ENCODE results near the gene GAS7.

Gene GAS7

DNA sequence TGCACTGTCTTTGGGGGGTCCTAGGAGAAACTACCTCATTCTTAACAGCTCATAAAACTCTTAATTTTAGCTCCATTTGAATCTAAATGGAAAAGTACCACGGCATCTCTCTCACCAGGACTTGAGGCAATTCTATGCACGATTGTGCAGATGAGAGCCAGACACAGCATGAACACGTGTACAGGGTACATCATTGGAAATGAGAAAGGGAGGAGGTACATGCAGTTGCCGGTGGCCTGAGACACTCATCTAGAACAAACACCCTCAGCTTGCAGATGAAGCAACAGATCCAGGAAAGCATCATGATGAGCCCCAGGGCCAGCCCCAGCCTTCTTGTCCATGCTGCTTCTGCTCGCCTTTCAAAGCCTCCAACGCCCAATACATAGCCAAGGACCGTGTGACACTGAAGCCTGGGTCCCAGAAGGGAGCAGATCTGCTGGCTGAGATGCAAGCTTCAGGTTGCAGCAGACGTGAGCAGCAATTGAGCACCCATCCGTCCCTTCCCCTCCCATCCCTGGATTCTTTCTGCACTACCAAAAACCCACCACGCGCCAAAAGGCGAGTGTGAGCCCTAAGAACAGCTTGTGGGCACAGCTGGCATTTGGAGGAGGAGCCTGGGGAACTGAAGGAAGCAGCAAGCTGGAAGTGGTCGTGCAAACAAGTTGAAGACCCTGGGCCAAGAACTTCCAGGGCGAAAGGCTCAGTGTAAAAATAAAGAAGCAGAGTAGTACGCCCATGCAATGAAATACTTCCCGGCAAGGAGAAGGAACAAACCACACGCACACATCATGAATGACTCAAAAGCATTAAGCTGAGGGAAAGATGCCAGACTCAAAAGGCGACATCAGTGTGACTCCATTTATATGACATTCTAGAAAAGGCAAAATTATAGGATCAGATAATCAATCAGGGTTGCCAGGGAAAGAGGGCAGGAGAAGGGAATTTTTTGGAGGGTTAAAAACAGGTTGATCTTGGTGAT lies 286.0 kb downstream of the GAS7 start:
- no peak for DNase-seq (ENCODE audit: low read depth, low spot score)
- TF ChIP-seq, protein P1, sequence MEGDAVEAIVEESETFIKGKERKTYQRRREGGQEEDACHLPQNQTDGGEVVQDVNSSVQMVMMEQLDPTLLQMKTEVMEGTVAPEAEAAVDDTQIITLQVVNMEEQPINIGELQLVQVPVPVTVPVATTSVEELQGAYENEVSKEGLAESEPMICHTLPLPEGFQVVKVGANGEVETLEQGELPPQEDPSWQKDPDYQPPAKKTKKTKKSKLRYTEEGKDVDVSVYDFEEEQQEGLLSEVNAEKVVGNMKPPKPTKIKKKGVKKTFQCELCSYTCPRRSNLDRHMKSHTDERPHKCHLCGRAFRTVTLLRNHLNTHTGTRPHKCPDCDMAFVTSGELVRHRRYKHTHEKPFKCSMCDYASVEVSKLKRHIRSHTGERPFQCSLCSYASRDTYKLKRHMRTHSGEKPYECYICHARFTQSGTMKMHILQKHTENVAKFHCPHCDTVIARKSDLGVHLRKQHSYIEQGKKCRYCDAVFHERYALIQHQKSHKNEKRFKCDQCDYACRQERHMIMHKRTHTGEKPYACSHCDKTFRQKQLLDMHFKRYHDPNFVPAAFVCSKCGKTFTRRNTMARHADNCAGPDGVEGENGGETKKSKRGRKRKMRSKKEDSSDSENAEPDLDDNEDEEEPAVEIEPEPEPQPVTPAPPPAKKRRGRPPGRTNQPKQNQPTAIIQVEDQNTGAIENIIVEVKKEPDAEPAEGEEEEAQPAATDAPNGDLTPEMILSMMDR (IDR thresholded peaks at IDR 0.05; ENCODE audit: insufficient read depth, low read length, missing control alignments): no peak
- CTCF ChIA-PET: interaction anchor here (1.0 kb wide), 1 partner anchor 12 kb away, joined by 3 read pairs; no protein-coding TSS in a partner anchor
- H3K4me3 ChIP-seq (ENCODE audit: low read depth, low read length): no peak overlapping the region
- POLR2A ChIA-PET: interaction anchor here (0.6 kb wide), 1 partner anchor 762 kb away, joined by 3 read pairs; no protein-coding TSS in a partner anchor

DNA sequence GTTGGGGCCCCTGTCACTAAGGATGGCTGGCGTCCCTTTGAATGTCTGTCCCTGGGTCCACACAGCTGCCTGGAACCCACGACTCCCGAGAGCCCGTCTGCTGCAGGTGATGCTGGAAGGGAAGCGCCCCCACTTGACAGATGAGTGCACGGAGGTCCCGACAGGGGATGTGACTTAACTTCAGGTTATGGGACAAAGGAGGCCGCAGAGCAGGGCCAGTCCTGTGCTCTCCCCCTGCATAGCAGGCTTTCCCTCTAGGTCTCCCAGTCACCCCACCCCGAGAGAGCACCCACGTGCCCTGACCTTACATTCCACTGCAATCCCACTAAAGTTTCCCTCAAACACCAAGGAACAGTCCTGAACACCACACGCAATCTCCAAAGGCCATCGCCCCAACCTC lies 287.3 kb downstream of the GAS7 start:
- no peak overlapping the region for H3K4me3 ChIP-seq (ENCODE audit: low read depth, low read length)
- CTCF ChIA-PET: no interaction called here
- TF ChIP-seq, protein P1 (IDR thresholded peaks at IDR 0.05; ENCODE audit: insufficient read depth, low read length, missing control alignments): no peak
- DNase-seq (ENCODE audit: low read depth, low spot score): no peak
- POLR2A ChIA-PET: no interaction called here

DNA sequence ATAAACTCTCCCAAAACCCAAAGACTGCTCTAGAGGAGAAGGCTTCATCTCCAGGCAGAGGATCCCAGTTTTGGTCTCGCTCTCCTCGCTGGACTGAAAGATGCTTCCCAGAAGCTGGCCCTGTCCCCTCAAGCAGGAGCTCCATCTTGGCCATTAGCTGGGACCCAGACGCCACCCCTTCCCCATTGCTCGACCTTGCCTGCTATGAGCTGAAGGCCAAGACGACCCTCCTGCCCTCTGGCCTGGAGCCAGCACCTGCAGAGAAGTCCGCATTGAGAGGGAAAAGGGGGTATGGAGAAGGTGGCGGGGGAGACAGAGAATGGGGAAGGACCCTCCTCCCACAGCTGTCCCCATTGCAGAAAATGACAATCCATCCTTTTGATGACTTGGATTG lies 289.8 kb downstream of the GAS7 start:
- TF ChIP-seq, protein P1 (IDR thresholded peaks at IDR 0.05; ENCODE audit: insufficient read depth, low read length, missing control alignments): no peak
- no peak overlapping the region for H3K4me3 ChIP-seq (ENCODE audit: low read depth, low read length)
- CTCF ChIA-PET: interaction anchor here (0.7 to 1.2 kb wide), 2 partner anchors 10 to 16 kb away, joined by 3 to 4 read pairs; no protein-coding TSS in a partner anchor
- no peak for DNase-seq (ENCODE audit: low read depth, low spot score)
- POLR2A ChIA-PET: no interaction called here

DNA sequence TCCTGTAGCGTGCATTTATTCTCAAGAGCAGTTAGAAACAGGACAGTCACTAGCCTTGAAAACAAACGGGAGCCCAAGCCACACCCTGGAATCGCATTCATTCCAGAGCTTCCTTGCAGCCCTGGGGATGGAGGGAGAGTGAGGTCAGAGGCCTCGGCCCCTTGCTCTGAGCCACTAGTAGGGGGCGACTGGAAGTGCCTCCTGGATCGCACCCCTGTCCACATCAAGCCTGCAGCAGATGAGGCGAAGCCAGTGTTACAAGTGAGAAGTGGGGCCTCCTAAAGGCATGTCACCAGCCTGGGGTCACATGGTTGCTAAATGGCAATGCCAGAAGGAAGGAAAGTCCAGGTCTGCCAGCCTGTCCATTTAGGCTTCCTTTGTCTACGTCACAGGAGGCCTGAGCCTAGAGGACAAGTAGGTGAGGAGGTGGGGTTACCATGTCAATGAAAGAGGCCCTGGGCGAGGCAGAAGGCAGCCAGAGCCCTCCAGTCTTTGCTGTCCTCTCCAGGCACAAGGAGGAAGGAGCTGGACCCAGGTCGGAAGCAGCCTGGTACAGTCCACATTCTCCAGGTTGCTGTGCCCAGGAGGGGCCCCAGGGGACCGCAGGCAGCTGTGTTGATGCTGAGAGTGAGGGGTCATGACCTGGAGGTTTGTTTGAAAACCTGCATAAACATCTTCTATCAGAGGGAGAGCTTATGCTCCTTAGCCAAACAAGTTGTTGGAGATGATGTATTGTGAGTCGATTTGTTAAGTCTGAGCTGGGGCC lies 290.3 kb downstream of the GAS7 start:
- CTCF ChIA-PET: interaction anchor here (1.2 kb wide), 1 partner anchor 17 kb away, joined by 4 read pairs; no protein-coding TSS in a partner anchor
- no peak for DNase-seq (ENCODE audit: low read depth, low spot score)
- H3K4me3 ChIP-seq (ENCODE audit: low read depth, low read length): no peak overlapping the region
- TF ChIP-seq, protein P1 (IDR thresholded peaks at IDR 0.05; ENCODE audit: insufficient read depth, low read length, missing control alignments): no peak
- POLR2A ChIA-PET: no interaction called here

DNA sequence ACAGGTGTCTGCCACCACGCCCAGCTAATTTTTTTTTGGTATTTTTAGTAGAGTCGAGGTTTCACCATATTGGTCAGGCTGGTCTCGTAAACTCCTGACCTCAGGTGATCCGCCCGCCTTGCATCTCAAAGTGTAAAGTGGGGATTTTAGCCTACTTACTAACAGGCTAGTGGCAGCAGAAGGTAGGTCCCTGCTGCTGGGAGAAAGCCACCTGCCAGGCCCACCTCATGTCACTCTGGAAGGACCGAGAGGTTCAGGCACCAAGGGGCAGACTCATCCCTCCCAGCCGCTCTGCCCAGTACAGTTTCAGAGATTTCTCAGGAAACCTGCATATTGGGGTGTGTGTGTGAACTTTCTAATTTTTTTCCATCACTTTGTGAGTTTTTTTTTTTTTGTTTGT lies 291.3 kb downstream of the GAS7 start:
- DNase-seq (ENCODE audit: low read depth, low spot score): no peak
- POLR2A ChIA-PET: no interaction called here
- TF ChIP-seq, protein P1 (IDR thresholded peaks at IDR 0.05; ENCODE audit: insufficient read depth, low read length, missing control alignments): no peak
- no peak overlapping the region for H3K4me3 ChIP-seq (ENCODE audit: low read depth, low read length)
- CTCF ChIA-PET: interaction anchor here (1.4 kb wide), 1 partner anchor 18 kb away, joined by 4 read pairs; no protein-coding TSS in a partner anchor

DNA sequence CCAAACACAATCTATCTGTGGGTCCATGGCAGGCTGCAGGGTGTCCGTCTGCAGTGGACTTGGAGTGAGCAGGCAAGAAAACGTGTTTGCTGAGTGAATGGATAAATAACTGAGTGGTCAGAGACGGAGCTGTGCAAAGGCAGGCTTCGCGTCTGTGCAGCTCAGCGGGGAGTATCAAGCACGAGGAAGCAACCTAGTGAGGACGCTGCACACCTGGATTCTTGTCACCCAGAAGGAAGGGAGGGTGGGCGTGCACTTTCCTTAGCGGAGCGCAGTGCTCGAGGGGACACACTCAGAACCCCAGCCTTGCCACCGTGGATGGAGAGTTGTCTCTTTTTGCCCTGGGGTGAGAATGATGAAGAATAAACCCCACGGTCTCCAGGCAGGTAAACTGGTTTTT lies 291.8 kb downstream of the GAS7 start:
- no peak overlapping the region for H3K4me3 ChIP-seq (ENCODE audit: low read depth, low read length)
- ChIA-PET POLR2A (no interaction called here), CTCF (interaction anchor here (1.3 to 1.4 kb wide), 2 partner anchors 18 to 21 kb away, joined by 3 to 4 read pairs; no protein-coding TSS in a partner anchor)
- no peak for DNase-seq (ENCODE audit: low read depth, low spot score)
- TF ChIP-seq, protein P1 (IDR thresholded peaks at IDR 0.05; ENCODE audit: insufficient read depth, low read length, missing control alignments): no peak
